ENCODE results near the gene P2RY14. TPM values are rescaled to one million over a fixed set of nuclear protein-coding genes. Genes with fewer than 3 reads are reported as not detected.

Gene P2RY14
- total and polyA plus RNA-seq, 10 of the 15 experiments (the other 5 are each of a cell fraction or from before 2014, with no cell fraction given) = 0.06 to 0.37 (median 0.28) TPM; not detected in 7

DNA sequence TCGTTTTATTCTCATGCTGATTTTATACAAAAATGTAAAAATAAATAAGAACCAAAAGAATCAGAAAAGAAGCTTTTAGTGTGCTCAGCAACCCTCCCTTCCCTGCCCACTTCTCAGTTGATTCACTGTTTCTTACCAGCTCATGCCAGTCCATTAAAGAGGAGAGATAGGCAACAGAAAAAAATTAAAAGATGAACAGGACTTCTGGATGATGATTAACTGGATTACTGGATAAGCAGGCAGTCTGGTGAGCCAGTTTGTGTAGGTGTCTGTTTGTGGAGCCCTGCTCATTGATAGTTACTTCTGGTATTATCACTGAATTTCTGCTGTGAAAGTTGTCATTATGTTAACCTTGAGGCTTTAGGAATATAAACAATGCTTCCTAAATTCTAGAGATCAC is 60.2 kb downstream of the P2RY14 start (continued):
- TF ChIP-seq, protein P1, sequence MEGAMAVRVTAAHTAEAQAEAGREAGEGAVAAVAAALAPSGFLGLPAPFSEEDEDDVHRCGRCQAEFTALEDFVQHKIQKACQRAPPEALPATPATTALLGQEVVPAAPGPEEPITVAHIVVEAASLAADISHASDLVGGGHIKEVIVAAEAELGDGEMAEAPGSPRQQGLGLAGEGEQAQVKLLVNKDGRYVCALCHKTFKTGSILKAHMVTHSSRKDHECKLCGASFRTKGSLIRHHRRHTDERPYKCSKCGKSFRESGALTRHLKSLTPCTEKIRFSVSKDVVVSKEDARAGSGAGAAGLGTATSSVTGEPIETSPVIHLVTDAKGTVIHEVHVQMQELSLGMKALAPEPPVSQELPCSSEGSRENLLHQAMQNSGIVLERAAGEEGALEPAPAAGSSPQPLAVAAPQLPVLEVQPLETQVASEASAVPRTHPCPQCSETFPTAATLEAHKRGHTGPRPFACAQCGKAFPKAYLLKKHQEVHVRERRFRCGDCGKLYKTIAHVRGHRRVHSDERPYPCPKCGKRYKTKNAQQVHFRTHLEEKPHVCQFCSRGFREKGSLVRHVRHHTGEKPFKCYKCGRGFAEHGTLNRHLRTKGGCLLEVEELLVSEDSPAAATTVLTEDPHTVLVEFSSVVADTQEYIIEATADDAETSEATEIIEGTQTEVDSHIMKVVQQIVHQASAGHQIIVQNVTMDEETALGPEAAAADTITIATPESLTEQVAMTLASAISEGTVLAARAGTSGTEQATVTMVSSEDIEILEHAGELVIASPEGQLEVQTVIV (IDR thresholded peaks at IDR 0.05; ENCODE audit: borderline replicate concordance, partially characterized antibody) = no peak
- no peak for TF ChIP-seq MYC (IDR thresholded peaks at IDR 0.05; ENCODE audit: insufficient read depth, insufficient read length, insufficient replicate concordance, low read length, severe bottlenecking)
- no peak for TF ChIP-seq NFYA (IDR thresholded peaks at IDR 0.05; ENCODE audit: borderline replicate concordance, low read depth, low read length)
- TF ChIP-seq RELA (IDR thresholded peaks at IDR 0.05; ENCODE audit: borderline replicate concordance, partially characterized antibody) = no peak
- no peak for TF ChIP-seq IKZF2 (IDR thresholded peaks at IDR 0.05)
- no peak for TF ChIP-seq KDM1A (IDR thresholded peaks at IDR 0.05; ENCODE audit: borderline replicate concordance)
- TF ChIP-seq NRF1 (conservative IDR thresholded peaks at IDR 0.05; ENCODE audit: low read depth, low read length) = no peak
- no peak for TF ChIP-seq SREBF2 (IDR thresholded peaks at IDR 0.05; ENCODE audit: low read length)
- no peak for TF ChIP-seq JUND (IDR thresholded peaks at IDR 0.05; ENCODE audit: low read depth, low read length)
- TF ChIP-seq, protein P2, sequence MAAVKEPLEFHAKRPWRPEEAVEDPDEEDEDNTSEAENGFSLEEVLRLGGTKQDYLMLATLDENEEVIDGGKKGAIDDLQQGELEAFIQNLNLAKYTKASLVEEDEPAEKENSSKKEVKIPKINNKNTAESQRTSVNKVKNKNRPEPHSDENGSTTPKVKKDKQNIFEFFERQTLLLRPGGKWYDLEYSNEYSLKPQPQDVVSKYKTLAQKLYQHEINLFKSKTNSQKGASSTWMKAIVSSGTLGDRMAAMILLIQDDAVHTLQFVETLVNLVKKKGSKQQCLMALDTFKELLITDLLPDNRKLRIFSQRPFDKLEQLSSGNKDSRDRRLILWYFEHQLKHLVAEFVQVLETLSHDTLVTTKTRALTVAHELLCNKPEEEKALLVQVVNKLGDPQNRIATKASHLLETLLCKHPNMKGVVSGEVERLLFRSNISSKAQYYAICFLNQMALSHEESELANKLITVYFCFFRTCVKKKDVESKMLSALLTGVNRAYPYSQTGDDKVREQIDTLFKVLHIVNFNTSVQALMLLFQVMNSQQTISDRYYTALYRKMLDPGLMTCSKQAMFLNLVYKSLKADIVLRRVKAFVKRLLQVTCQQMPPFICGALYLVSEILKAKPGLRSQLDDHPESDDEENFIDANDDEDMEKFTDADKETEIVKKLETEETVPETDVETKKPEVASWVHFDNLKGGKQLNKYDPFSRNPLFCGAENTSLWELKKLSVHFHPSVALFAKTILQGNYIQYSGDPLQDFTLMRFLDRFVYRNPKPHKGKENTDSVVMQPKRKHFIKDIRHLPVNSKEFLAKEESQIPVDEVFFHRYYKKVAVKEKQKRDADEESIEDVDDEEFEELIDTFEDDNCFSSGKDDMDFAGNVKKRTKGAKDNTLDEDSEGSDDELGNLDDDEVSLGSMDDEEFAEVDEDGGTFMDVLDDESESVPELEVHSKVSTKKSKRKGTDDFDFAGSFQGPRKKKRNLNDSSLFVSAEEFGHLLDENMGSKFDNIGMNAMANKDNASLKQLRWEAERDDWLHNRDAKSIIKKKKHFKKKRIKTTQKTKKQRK (IDR thresholded peaks at IDR 0.05; ENCODE audit: low read depth, low read length) = no peak
- no peak for TF ChIP-seq IKZF1 (conservative IDR thresholded peaks at IDR 0.05)
- TF ChIP-seq, protein P3, sequence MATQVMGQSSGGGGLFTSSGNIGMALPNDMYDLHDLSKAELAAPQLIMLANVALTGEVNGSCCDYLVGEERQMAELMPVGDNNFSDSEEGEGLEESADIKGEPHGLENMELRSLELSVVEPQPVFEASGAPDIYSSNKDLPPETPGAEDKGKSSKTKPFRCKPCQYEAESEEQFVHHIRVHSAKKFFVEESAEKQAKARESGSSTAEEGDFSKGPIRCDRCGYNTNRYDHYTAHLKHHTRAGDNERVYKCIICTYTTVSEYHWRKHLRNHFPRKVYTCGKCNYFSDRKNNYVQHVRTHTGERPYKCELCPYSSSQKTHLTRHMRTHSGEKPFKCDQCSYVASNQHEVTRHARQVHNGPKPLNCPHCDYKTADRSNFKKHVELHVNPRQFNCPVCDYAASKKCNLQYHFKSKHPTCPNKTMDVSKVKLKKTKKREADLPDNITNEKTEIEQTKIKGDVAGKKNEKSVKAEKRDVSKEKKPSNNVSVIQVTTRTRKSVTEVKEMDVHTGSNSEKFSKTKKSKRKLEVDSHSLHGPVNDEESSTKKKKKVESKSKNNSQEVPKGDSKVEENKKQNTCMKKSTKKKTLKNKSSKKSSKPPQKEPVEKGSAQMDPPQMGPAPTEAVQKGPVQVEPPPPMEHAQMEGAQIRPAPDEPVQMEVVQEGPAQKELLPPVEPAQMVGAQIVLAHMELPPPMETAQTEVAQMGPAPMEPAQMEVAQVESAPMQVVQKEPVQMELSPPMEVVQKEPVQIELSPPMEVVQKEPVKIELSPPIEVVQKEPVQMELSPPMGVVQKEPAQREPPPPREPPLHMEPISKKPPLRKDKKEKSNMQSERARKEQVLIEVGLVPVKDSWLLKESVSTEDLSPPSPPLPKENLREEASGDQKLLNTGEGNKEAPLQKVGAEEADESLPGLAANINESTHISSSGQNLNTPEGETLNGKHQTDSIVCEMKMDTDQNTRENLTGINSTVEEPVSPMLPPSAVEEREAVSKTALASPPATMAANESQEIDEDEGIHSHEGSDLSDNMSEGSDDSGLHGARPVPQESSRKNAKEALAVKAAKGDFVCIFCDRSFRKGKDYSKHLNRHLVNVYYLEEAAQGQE (IDR thresholded peaks at IDR 0.05; ENCODE audit: low read depth, low read length) = no peak

Data from GM12878 (cell line).